HUES64 (cell line): Measurements from ENCODE around the gene MN1.

Experiments used
- H3K27ac ChIP-seq: 2 replicates; pipeline ENCODE4 v1.7.0; 2013; ENCODE audit warnings: low read depth, low read length, inconsistent platforms
- H3K27me3 ChIP-seq: 2 replicates; pipeline ENCODE4 v1.6.1; 2013; ENCODE audit warnings: mild to moderate bottlenecking, low read length; ENCODE audit not compliant: insufficient read depth
- H3K36me3 ChIP-seq: 2 replicates; pipeline ENCODE4 v1.6.1; 2013; ENCODE audit warnings: mild to moderate bottlenecking, low read length; ENCODE audit not compliant: insufficient read depth
- H3K4me1 ChIP-seq: 2 replicates; pipeline ENCODE4 v1.6.1; 2013; ENCODE audit warnings: mild to moderate bottlenecking, low read length, moderate library complexity; ENCODE audit not compliant: insufficient read depth
- H3K4me3 ChIP-seq: 2 replicates; pipeline ENCODE4 v1.5.1; 2013; ENCODE audit warnings: mild to moderate bottlenecking, low read length, moderate library complexity
- H3K9ac ChIP-seq: 2 replicates; pipeline ENCODE4 v1.6.1; 2013; ENCODE audit warnings: mild to moderate bottlenecking, low read depth, low read length
- H3K9me3 ChIP-seq: 2 replicates; pipeline ENCODE4 v1.6.1; 2013; ENCODE audit warnings: low read depth, low read length; ENCODE audit not compliant: insufficient read depth
- WGBS: fragments of 150-250, 120-280 bp; methylation state at CpG from one replicate; pipeline ENCODE4 v1.1.7; 2013; ENCODE audit warnings: missing lambda C conversion rate; 5-methylcytosine and 5-hydroxymethylcytosine counted together

The MN1 gene

DNA sequence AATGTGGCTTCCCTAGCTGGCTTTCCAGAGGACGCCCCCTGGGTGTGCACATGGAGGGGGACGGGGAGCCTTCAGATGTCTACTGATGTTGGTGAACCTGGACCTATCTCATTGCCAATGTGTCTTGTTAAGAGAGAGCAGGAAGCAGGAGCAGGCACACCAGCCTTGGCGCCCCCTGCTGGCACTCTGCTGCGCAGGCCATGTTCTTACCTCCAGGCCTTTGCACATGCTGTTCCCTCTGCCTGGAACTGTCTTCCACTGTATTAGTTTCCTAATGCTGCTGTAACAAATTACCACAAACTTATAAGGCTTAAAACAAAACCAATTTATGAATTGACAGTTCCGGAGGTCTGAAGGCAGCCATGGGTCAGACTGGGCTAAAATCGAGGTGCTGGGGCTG is 23.6 kb upstream of the MN1 start:
- Histone ChIP-seq H3K27me3 (no peaks in the 10 kb centered on the region), H3K9me3 (no peaks in the 10 kb centered on the region), H3K4me3 (no peak overlapping the region), H3K27ac (no peak overlapping the region), H3K4me1 (no peaks in the 10 kb centered on the region), H3K36me3 (no peaks in the 10 kb centered on the region), H3K9ac (no peak overlapping the region)
- 87% methylated on average over 6 of the region's 6 CpGs for WGBS

DNA sequence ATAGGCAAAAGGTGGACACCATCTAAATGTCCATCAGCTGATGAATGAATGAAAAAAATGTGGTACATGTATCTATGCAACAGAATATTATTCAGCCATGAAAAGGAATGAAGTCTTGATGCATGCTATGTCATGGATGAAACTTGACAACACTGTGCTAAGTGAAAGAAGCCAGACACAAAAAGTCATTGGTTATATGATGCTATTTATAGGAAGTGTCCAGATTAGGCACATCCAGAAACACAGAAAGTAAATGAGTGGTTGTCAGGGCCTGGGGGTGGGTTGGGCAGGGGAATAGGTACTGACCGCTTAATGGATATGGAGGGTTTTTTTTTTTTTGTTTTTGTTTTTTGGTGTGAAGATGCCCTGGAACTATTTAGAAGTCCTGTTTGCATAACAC is 21.7 kb upstream of the MN1 start:
- no peaks in the 10 kb centered on the region for H3K27me3 ChIP-seq
- no peak overlapping the region for H3K9ac ChIP-seq
- no peaks in the 10 kb centered on the region for H3K36me3 ChIP-seq
- no peak overlapping the region for H3K27ac ChIP-seq
- no peaks in the 10 kb centered on the region for H3K9me3 ChIP-seq
- no peaks in the 10 kb centered on the region for H3K4me1 ChIP-seq
- H3K4me3 ChIP-seq: no peak overlapping the region
- WGBS: 96% methylated on average over 1 of the region's 1 CpG

DNA sequence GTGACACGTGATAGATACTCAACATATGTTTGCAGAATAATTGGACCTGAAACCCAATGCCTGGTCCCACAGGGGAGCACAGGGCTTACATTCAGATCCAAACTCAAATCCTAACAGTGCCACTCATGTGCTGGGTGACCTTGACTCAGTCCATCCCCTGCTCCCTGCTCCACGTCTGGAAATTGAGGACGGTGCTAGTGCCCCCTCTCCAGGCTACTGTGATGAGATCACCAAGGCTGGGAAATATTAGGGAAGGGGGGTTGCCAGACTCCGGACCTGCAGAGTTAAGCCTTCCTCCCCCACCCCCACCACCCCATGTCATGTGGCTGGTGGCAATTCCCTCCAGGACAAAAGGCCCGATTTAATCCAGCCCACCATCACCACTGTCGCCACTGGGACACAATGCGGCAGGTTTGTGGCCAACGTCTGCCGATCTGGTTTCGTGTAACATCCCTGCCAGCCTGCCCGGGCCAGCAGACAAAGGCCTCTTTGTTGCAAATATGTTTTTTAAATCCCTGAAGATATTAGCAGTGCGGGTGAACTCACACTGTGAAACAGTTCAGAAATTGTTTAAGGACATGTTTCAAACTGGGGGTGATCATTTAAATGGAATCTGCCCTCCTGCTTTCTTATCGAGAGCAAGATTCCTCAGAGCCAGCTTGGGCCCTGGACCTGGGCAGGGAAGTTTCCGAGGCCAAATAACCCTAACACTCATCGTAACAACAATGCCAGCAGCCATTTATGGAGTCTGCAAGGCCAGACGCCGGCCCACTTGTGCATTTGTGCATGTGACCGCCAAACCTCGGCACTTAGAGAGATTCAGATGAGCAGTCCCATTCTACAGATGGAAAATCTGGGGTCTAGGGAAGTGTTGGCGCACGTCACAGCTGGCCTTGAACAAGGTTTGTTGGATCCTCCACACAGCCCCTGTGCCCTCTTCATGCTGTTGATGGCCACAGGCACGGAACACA is 19.6 kb upstream of the MN1 start:
- Histone ChIP-seq H3K4me3 (no peak overlapping the region), H3K4me1 (no peaks in the 10 kb centered on the region), H3K27me3 (no peaks in the 10 kb centered on the region), H3K9ac (no peak overlapping the region), H3K27ac (no peak overlapping the region), H3K9me3 (no peaks in the 10 kb centered on the region), H3K36me3 (no peaks in the 10 kb centered on the region)
- 76% methylated on average over 22 of the region's 22 CpGs for WGBS

DNA sequence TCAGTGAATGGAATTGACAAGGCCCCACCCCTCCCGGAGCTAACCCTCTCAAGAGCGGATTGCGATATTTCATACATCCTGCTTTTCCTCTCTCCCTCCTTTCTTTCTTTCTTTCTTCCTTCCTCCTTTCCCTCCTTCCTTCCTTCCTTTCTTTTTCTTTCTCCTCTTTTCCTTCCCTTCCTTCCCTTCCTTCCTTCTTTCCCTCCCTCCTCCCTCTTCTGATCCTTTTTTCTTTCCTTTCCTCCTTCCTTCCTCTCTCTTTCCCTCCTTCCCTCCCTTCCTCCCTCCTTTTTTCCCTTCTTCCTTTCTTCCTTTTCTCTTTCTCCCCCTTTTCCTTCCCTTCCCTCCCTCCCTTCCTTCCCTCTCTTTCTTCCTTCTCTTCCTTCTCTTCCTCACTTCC is 15.0 kb upstream of the MN1 start:
- Histone ChIP-seq H3K4me1 (no peaks in the 10 kb centered on the region), H3K9ac (no peak overlapping the region), H3K27me3 (no peaks in the 10 kb centered on the region), H3K4me3 (no peak overlapping the region), H3K27ac (no peak overlapping the region), H3K36me3 (no peaks in the 10 kb centered on the region), H3K9me3 (no peaks in the 10 kb centered on the region)
- 92% methylated on average over 3 of the region's 3 CpGs for WGBS

DNA sequence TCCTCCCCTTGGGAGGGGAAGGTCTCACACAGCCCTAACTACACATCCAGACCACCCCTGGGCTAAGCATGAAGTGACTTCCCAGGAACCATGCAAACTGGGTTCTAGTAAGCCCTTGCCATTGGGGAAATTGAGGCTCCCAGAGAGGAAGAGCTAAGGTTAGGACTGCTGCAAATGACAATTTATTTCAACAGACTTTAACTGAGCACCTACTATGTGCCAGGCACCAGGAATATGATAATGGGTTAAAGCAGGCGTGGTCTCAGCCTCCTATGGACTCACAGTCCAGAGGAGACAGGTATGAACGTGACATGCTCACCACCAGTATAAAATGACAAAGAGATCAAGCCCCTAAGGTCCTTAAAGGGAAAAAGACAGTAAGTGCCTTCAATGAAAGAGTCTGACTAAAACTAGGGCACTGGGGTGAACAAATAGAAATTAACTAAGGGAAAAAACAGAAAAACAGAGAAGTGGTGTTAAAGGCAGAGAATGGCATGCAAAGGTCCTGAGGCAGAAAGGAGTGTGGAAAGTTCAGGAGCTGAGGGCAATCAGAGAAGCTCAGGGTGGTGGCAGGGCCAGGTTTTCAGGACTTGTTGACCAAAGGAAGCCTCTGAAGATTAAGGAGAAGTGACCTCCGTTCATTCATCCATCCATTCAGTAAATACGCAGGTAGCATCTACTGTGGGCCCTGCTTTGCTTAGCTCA is 14.4 kb upstream of the MN1 start:
- Histone ChIP-seq H3K9me3 (no peaks in the 10 kb centered on the region), H3K4me1 (no peaks in the 10 kb centered on the region), H3K9ac (no peak overlapping the region), H3K36me3 (no peaks in the 10 kb centered on the region), H3K27ac (no peak overlapping the region), H3K4me3 (no peak overlapping the region), H3K27me3 (no peaks in the 10 kb centered on the region)
- 85% methylated on average over 4 of the region's 4 CpGs for WGBS

DNA sequence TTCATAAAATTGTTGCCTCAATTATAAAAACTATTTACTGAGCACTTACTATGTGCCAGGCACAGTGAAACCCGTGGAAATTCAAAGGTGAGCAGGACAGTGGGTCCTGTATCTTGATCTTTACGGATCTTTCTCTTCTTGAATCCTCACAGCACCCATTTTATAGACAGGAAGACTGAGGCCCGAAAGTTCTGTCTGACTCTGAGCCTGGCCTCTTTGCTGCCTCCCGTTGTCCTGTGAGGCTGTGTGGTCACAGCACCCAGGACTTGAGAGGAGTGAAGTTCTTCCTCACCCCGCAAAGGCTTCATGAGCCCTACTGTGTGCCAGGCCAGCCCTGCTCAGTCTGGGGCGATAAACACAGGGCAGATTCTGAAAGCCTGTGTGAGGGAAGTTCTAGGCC is 13.4 kb upstream of the MN1 start:
- H3K9me3 ChIP-seq: no peaks in the 10 kb centered on the region
- H3K4me3 ChIP-seq: no peak overlapping the region
- no peaks in the 10 kb centered on the region for H3K27me3 ChIP-seq
- WGBS: 90% methylated on average over 6 of the region's 6 CpGs
- no peak overlapping the region for H3K9ac ChIP-seq
- peaks cover 9% of the 10 kb centered on the region for H3K4me1 ChIP-seq
- no peaks in the 10 kb centered on the region for H3K36me3 ChIP-seq
- H3K27ac ChIP-seq: no peak overlapping the region

DNA sequence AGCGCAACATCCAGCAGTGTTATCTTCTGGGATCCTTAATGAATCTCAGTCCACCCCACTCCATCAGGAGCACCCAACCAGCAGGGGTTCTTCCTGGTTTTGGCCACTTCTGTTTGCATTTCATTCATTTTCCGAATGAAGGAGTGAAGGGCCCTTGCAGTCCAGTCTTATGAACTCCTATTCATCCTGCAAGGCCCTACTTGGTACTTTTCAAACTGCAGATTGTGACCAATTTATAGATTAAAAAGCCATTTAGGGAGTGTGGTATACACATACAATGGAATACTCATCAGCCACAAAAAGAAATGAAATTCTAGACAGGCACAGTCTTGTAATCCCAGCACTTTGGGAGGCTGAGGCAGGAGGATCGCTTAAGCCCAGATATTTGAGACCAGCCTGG is 10.2 kb upstream of the MN1 start:
- no peak overlapping the region for H3K27ac ChIP-seq
- H3K9me3 ChIP-seq: no peaks in the 10 kb centered on the region
- no peaks in the 10 kb centered on the region for H3K36me3 ChIP-seq
- no peak overlapping the region for H3K9ac ChIP-seq
- no peak overlapping the region for H3K4me3 ChIP-seq
- no peaks in the 10 kb centered on the region for H3K27me3 ChIP-seq
- WGBS: 84% methylated on average over 3 of the region's 3 CpGs
- peaks cover 9% of the 10 kb centered on the region for H3K4me1 ChIP-seq

DNA sequence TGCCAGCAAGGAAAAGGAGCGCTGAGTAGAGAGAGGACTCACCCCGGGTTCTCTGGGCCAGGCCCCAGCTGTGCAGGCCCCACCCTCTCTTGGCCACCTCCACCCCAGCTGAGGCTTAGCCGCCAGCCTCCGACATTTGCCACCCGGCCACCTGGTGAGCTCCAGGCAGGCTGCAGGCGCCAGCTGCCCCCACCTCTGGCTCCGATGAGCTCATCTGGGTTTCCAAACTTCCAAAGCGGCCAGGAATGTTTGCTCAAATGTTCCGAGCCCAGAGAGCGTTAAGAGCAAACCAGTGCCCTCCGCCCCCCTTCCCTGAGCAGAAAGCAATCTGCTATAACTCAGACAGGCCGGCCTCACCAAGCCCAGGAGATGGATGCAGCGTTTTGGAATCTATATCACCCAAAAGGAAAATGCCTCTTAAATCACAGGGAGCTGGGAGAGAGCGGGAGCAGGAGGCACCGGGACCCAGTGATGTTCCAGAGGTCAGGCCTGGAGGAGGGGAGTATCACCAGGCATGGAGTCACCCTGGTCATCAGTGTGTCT is 9.1 kb upstream of the MN1 start:
- 19% methylated on average over 15 of the region's 15 CpGs for WGBS

DNA sequence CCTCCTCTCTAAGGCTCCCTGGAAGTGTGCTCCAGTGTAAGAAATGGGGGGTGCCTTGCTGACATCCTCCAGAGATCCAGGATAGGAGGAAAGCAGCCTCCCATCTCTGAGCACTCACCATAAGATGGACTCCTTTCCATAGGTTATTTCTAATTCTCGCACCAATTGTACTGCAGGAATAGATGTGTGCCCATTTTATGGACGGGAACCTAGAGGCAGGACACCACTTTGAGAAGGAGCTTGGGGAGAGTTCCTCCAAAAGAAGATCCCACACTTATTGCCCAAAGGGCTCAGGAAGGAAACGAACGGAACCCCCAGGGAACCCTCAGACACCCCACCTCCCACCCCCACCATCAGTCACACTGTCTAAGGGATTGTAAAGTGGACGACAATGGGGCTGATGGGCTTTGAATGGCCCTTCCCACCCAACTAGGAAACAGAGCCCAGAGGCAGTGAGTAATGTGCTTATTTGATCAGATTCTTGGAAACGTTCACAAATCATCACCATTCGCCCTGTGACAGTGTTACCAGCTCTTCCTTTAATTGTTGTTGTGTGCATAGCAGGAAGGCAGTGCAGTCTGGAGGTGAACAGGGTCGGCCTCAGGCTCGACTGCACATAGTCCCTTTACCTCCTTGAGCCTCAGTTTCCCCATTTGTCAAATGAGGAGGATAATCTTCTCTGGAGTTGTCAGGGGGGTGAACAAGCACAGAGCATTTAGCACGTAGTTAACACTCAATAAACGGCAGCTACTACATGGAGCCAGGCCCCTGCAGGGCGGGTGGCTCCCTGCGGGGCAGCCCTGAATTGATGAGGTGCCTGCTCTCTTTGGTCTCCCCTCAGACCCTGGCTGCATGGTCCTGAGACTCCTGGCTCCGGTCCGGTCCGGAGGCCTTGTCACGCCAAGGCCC is 8.4 kb upstream of the MN1 start:
- no peaks in the 10 kb centered on the region for H3K27me3 ChIP-seq
- no peak overlapping the region for H3K4me3 ChIP-seq
- no peaks in the 10 kb centered on the region for H3K9me3 ChIP-seq
- no peak overlapping the region for H3K27ac ChIP-seq
- peaks cover 9% of the 10 kb centered on the region for H3K4me1 ChIP-seq
- no peaks in the 10 kb centered on the region for H3K36me3 ChIP-seq
- 44% methylated on average over 12 of the region's 17 CpGs for WGBS
- no peak overlapping the region for H3K9ac ChIP-seq

More for the DNA sequence above, 9.1 kb upstream of the MN1 start:
- Histone ChIP-seq H3K9me3 (no peaks in the 10 kb centered on the region), H3K36me3 (no peaks in the 10 kb centered on the region), H3K27ac (no peak overlapping the region), H3K4me3 (no peak overlapping the region), H3K27me3 (no peaks in the 10 kb centered on the region), H3K9ac (no peak overlapping the region), H3K4me1 (peaks cover 9% of the 10 kb centered on the region)

DNA sequence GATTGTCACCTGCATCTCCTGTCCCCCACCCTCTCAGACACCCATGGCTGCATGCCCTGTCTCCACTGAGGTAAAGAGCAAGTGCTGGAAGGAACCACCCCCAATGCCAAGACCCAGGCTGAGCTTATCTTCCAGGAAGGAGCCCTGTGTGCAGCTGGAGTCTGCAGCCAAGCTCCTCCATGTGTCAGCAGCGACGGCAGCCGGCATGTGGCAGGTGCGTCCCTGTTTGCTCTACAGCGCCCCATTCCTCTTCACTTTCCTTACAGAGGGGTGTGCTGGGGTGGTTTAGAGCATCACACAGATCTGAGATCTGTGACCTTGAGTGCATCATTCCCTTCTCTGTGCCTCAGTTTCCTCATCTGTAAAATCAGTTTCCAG is 7.7 kb upstream of the MN1 start:
- WGBS: 45% methylated on average over 5 of the region's 5 CpGs
- H3K4me3 ChIP-seq: no peak overlapping the region
- no peaks in the 10 kb centered on the region for H3K36me3 ChIP-seq
- no peaks in the 10 kb centered on the region for H3K9me3 ChIP-seq
- no peak overlapping the region for H3K9ac ChIP-seq
- H3K4me1 ChIP-seq: peaks cover 12% of the 10 kb centered on the region
- no peak overlapping the region for H3K27ac ChIP-seq
- peaks cover 4% of the 10 kb centered on the region for H3K27me3 ChIP-seq
